Astrocyte of the spinal cord (primary cell): ENCODE results near the gene ARSG.
"Not testable (repeated sequence)": the region's sequence is repeated elsewhere in the genome, so short reads cannot be mapped to it uniquely, and the experiment has no call there.

Experiments
- DNase-seq: peaks from one replicate; pipeline ENCODE4 v3.0.0; 2011; ENCODE audit warnings: low read depth, low spot score
- H3K4me3 ChIP-seq: 2 replicates; pipeline ENCODE4 v1.5.1; 2011; ENCODE audit warnings: low read depth, mild to moderate bottlenecking, low read length, moderate library complexity
- CTCF ChIP-seq: IDR thresholded peaks from 2 replicates; pipeline ENCODE4 v1.5.1; 2012; ENCODE audit warnings: low read depth, mild to moderate bottlenecking, low read length, inconsistent platforms
- in situ Hi-C: cut with HindIII; loops from 2 replicates; pipeline ENCODE4 v1.10.0; 2017; ENCODE audit warnings: low sequenced_read_pairs

The ARSG gene

GRCh38 chr17:68328676-68329075 is 37.4 kb downstream of the ARSG start:
- no peak for TF ChIP-seq CTCF
- DNase-seq, result no peak
- in situ Hi-C loops, result no loop called here
- H3K4me3 ChIP-seq, result no peak overlapping the region

DNA sequence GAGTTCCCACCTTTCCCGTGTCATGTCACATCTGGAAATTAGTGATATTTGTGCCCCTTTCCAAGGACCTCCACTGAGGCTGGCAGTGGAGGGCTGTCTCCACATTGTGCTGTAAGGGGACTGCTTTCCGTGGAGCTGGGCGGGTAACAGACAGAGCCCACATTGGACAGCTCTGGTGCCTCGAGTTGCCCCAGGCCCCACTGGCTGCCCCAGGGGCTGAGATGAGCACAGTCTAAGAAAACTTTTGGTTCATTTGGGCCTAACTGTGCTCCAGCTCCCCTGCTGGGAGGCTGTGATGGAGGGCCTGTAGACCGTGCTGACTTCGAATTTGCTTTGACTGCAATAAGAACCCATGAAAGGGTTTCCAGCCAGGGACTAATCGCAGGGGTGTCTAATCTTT is 38.0 kb downstream of the ARSG start:
- no peak for TF ChIP-seq CTCF
- no peak for DNase-seq
- in situ Hi-C loops, result no loop called here

DNA sequence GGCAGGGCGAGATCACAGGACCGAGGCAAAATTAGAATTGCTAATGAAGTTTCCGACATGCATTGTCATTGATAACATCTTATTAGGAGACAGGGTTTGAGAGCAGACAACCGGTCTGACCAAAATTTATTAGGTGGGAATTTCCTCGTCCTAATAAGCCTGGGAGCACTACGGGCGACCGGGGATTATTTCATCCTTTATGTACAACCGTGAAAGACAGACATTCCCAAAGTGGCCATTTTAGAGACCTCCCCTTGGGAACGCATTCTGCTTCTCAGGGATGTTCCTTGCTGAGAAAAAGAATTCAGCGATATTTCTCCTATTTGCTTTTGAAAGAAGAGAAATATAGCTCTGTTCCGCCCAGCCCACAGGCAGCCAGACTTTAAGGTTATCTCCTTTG is 40.6 kb downstream of the ARSG start:
- H3K4me3 ChIP-seq, DNase-seq, in situ Hi-C loops: not testable (repeated sequence)

More for the DNA sequence above, 38.0 kb downstream of the ARSG start:
- no peak overlapping the region for H3K4me3 ChIP-seq

DNA sequence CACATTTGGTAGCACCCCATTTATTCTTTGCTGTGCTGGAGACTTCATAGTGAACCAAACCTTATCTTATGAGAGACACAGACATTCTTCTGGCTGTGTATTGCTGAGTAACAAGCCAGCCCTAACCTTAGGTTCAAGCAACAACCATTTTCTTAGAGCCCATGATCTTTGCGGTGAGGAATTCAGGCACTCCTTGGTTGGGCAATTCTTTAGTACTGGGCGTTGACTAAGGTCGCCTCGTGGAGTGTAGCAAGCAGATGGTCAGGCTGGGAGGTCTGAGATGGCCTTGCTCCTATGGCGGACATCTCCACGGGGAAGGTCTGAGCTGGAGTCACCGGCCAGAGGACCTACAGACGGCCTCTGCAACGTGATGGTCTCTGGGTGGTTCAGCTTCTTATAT is 43.1 kb downstream of the ARSG start:
- in situ Hi-C loops, result no loop called here
- no peak for DNase-seq
- no peak overlapping the region for H3K4me3 ChIP-seq
- no peak for TF ChIP-seq CTCF

- TF ChIP-seq CTCF, result no peak
- no peak for DNase-seq
- H3K4me3 ChIP-seq, result no peak overlapping the region
- in situ Hi-C loops, result no loop called here
Measured at GRCh38 chr17:68341482-68341881, 50.2 kb downstream of the ARSG start.

- no peak overlapping the region for H3K4me3 ChIP-seq
- DNase-seq, result no peak
- in situ Hi-C loops, result no loop called here
- TF ChIP-seq CTCF, result no peak
Measured at GRCh38 chr17:68343976-68344375, 52.7 kb downstream of the ARSG start.

DNA sequence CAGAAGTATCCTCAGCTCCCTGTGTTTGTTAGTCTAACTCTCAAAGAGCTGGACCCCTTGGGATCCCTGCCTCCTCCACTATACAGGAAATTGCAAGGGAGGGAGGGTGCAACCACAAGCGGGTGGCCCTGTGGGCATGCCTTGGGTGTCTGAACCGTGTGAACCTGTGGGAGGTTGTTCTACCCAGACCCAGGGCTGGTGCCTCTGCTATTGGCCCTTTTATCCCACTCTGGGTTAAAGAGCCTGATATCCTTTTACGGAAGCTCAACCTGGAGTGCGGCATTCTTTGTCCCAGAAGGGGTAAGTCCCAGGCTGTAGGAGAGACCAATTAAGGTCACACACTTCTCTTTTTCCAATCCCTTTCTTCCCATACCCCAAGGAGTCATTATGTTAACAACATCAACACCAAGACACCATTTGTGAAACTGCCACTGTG is 53.4 kb downstream of the ARSG start:
- no peak for TF ChIP-seq CTCF
- H3K4me3 ChIP-seq, result no peak overlapping the region
- in situ Hi-C loops, result no loop called here
- DNase-seq, result no peak
